Measurements from ENCODE around the gene SLC16A5.
"Not testable (repeated sequence)": the region's sequence is repeated elsewhere in the genome, so short reads cannot be mapped to it uniquely, and the experiment has no call there.

The SLC16A5 gene

GRCh38 chr17:75087558-75088453, at the start of gene SLC16A5:
Gene SLC16A5 (plus strand): TSS chr17:75087954. CDS start chr17:75093637, 5,683 bp downstream.
- DNase-seq (ENCODE audit: low read depth in 4 of 4, low spot score in 1 of 4) = peak in 1 of 4 experiments; percentile 41

GRCh38 chr17:75039238-75039637, 48.5 kb upstream of the SLC16A5 start:
- DNase-seq (ENCODE audit: low read depth in 4 of 4, low spot score in 1 of 4) = no peak

- DNase-seq (ENCODE audit: low read depth in 4 of 4, low spot score in 1 of 4) = no peak
These were observed 46.0 kb upstream of the SLC16A5 start for GRCh38 chr17:75041656-75042280.

- DNase-seq (ENCODE audit: low read depth in 4 of 4, low spot score in 1 of 4) = not testable (repeated sequence)
These were observed 44.0 kb upstream of the SLC16A5 start for GRCh38 chr17:75043789-75044188.

- DNase-seq (ENCODE audit: low read depth in 4 of 4, low spot score in 1 of 4) = no peak
These were observed 43.0 kb upstream of the SLC16A5 start for GRCh38 chr17:75044716-75045115.

GRCh38 chr17:75045946-75046406, 41.8 kb upstream of the SLC16A5 start:
- DNase-seq (ENCODE audit: low read depth in 4 of 4, low spot score in 1 of 4) = not testable (repeated sequence)

GRCh38 chr17:75046407-75047289, 41.1 kb upstream of the SLC16A5 start, which contains the start of the genes ATP5PD and KCTD2:
Gene ATP5PD (minus strand): TSS chr17:75046969. CDS start chr17:75042650, 4,319 bp downstream.
Gene KCTD2 (plus strand): TSS chr17:75047225. CDS start chr17:75047251, 26 bp downstream.
- DNase-seq (ENCODE audit: low read depth in 4 of 4, low spot score in 1 of 4) = peak; percentile 78 to 96 (median 88)

GRCh38 chr17:75047398-75048098, 40.2 kb upstream of the SLC16A5 start:
- DNase-seq (ENCODE audit: low read depth in 4 of 4, low spot score in 1 of 4) = no peak

- DNase-seq (ENCODE audit: low read depth in 4 of 4, low spot score in 1 of 4) = no peak
These were observed 39.4 kb upstream of the SLC16A5 start for GRCh38 chr17:75048249-75048878.

- DNase-seq (ENCODE audit: low read depth in 4 of 4, low spot score in 1 of 4) = no peak
These were observed 38.7 kb upstream of the SLC16A5 start for GRCh38 chr17:75049057-75049456.

- no peak for DNase-seq (ENCODE audit: low read depth in 4 of 4, low spot score in 1 of 4)
These were observed 38.0 kb upstream of the SLC16A5 start for GRCh38 chr17:75049706-75050105.

- DNase-seq (ENCODE audit: low read depth in 4 of 4, low spot score in 1 of 4) = no peak
These were observed 35.8 kb upstream of the SLC16A5 start for GRCh38 chr17:75051941-75052340.

GRCh38 chr17:75059369-75060345, 28.1 kb upstream of the SLC16A5 start:
- no peak for DNase-seq (ENCODE audit: low read depth in 4 of 4, low spot score in 1 of 4)

GRCh38 chr17:75060434-75061054, 27.2 kb upstream of the SLC16A5 start:
- DNase-seq (ENCODE audit: low read depth in 4 of 4, low spot score in 1 of 4) = no peak

GRCh38 chr17:75061055-75061438, 26.7 kb upstream of the SLC16A5 start:
- DNase-seq (ENCODE audit: low read depth in 4 of 4, low spot score in 1 of 4) = no peak

- DNase-seq (ENCODE audit: low read depth in 4 of 4, low spot score in 1 of 4) = no peak
These were observed 26.1 kb upstream of the SLC16A5 start for GRCh38 chr17:75061618-75062017.

- no peak for DNase-seq (ENCODE audit: low read depth in 4 of 4, low spot score in 1 of 4)
These were observed 24.6 kb upstream of the SLC16A5 start for GRCh38 chr17:75063201-75063600.

GRCh38 chr17:75063626-75064025, 24.1 kb upstream of the SLC16A5 start:
- DNase-seq (ENCODE audit: low read depth in 4 of 4, low spot score in 1 of 4) = no peak
